ENCODE data around the gene EIF3B.
"Not testable (repeated sequence)": the region's sequence is repeated elsewhere in the genome, so short reads cannot be mapped to it uniquely, and the experiment has no call there.

The EIF3B gene

DNA sequence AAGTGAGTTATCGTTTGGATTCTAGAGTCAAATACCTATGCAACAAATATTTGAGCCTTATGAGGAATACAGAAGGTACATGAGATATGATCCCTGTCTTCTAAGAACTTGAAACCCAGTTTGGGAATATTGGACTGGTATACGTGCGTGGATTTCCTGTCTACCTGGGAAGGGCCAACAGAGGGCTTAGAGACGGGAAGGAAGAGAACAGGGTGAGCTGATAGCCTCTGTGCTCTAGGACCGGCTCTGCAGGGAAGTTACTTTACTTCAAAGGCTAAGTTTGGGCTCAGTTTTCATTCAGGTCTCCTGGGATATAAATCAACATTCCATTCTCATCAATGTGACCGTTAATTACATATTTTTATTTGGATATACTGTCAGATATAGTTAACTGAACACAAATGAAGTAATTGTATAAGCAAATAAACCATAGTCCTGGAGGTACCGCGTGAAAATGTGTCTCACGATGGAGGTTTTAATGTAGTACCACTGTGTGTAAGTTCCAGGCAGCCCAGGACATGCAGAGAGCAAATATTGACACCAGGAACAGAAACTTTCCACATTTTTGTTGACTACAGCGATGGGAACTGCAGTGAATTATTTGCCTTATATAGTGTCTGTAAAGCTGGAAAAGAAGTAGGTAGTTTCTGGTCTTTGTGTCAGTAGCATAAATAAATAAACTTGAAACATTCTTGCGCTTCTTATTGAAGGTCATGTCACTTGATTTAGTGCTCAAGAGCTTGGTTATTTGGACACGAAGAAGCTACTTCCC is 57.4 kb downstream of the EIF3B start:
- no peak for FAIRE-seq
- no peak for DNase-seq (ENCODE audit: insufficient read length, low spot score)
- no peak for TF ChIP-seq POLR2A (IDR thresholded peaks at IDR 0.05; ENCODE audit: low read depth, low read length)

DNA sequence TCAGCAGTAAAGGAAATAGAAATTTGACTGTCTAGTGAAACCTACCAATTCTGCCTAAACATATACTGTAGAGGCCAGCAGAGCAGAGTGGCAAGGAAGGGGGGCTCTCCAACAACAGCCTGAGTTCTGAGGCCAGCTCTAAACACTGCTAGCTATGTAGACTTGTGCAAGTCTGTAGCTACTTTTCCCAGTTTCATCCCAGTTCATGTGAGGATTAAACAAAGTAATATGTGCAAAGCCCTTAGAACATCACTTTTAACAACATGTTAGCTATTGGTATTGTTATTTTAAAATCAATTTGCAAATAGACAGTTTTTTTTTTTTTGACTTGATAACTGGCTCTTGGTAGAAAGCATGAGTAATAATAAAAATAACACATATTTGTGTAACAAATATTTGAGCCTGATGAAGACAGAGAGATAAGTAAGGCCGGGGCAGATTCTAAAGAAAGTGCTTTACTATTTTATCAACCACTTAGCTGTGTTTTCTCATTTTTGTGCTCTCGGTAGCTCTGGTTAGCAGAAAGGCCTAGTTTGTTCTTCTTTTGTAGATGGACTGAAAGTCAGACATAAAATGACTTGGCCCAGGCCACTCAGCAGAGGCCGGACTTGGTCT is 58.1 kb downstream of the EIF3B start:
- DNase-seq (ENCODE audit: insufficient read length, low spot score) (no peak), FAIRE-seq (no peak)
- TF ChIP-seq POLR2A (IDR thresholded peaks at IDR 0.05; ENCODE audit: low read depth, low read length) = no peak

DNA sequence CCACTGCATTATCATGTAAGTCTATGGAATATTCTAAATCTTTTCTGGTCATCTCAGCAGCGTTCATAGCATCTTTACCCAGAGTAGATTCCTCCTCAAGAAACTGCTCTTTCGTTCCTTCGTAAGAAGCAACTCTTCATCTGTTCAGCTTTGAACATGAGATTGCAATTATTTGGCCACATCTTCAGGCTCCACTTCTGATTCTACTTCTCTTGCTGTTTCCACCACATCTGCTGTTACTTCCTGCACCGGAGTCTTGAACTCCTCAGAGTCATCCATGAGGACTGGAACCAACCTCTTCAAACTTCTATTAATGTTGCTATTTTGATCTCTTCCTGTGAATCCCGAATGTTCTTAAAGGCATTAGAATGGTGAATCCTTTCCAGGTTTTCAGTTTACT is 61.4 kb downstream of the EIF3B start:
- no peak for TF ChIP-seq POLR2A (IDR thresholded peaks at IDR 0.05; ENCODE audit: low read depth, low read length)
- DNase-seq (ENCODE audit: insufficient read length, low spot score) (no peak), FAIRE-seq (no peak)

DNA sequence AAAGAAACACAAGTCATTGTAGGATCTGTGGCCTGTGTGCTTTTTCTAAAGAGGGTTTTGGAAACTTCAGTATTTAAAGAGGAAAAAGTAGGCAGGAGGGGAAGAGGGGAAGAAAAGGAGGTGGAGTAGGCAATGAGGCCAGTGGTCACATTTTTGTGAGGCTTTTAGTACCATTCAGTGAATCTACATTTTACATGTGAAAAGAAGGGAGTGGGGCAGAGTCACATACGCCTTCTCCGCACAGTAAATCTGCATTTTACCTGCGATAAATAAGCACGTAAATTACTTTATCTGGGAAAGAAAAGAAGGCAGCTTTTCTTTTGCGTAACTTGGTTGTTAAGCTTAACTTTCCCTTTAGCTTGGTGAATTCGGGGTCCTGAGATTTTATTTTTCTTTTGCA is 62.0 kb downstream of the EIF3B start:
- DNase-seq (ENCODE audit: insufficient read length, low spot score) (no peak), FAIRE-seq (no peak)
- TF ChIP-seq POLR2A (IDR thresholded peaks at IDR 0.05; ENCODE audit: low read depth, low read length) = no peak

DNA sequence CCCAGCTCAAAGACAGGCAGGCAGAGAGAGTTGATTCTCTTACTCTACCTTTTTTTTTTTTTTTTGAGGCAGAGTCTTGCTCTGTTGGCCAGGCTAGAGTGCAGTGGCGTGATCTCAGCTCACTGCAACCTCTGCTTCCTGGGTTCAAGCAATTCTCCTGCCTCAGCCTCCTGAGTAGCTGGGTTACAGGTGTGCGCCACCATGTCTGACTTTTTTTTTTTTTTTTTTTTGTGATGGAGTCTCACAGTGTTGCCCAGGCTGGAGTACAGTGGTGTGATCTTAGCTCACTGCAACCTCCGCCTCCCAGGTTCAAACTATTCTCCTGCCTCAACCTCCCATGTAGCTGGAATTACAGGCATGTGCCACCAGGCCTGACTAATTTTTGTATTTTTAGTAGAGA is 62.6 kb downstream of the EIF3B start:
- DNase-seq (ENCODE audit: insufficient read length, low spot score); FAIRE-seq: not testable (repeated sequence)

DNA sequence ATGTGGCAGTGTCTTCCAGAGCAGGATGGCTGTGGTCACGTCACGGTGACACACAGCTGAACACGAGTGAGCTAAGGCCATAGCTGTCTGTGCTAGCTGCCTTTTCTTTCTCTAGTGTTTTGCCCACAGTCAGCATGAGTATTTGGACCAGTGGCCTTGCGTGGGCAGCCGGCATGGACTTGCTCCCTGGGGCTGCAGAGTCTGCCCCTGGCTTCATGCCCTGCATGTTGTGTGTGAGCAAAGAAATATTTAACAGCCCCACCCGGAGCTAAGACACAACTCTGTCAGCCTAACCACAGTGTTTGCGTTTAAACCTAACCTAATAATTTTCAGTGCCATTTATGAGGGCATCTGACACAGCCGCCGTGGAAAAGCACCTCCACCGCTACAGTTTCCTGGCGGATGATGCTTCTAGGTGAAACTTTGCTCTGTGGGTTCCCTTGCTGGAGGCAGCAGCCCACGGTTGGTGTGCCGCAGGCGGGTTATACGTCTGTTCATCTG is 63.4 kb downstream of the EIF3B start:
- no peak for TF ChIP-seq POLR2A (IDR thresholded peaks at IDR 0.05; ENCODE audit: low read depth, low read length)
- DNase-seq (ENCODE audit: insufficient read length, low spot score) (no peak), FAIRE-seq (no peak)

DNA sequence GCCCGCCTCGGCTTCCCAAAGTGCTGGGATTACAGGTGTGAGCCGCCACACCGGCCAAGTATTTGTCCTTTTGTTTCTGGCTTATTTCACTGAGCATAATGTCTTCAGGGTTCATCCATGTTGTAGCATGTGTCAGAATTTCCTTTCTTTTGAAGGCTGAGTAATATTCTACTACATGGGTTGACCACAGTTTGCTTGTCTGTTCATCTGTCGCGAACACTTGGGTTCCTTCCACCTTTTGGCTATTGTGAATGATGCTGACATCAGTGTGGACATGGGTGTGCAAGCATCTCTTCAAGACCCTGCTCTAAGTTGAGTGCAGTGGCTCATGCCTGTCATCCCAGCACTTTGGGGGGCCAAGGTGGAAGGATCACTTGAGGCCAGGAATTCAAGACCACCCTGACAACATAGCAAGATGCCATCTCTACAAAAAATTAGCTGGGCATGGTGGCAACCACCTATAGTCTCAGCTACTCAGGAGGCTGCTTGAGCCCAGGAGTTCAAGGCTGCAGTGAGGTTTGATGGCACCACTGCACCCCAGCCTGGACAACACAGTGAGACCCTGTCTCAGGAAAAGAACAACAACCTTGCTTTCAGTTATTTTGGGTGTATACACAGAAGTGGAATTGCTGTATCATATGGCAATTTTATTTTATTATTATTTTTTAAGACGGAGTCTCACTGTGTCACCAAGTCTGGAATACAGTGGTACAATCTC is 65.7 kb downstream of the EIF3B start:
- FAIRE-seq (no peak), DNase-seq (ENCODE audit: insufficient read length, low spot score) (no peak)
- TF ChIP-seq POLR2A (IDR thresholded peaks at IDR 0.05; ENCODE audit: low read depth, low read length) = no peak

DNA sequence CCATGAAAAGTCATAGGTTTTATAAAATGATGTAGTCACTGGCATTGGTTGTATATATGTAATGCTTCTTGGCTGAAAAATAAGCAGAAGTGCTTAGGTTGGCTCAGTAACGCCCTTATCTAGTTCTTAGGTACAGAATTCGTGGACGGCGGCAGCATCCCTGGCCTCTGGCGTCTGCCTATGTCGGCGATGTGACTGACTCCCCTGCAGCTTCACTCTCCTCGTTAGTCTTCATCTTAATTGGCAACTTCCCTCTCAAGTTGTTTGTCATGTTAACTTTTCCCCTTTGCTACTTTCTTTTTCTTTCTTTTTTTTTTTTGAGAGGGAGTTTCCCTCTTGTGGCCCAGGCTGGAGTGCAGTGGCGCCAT is 67.3 kb downstream of the EIF3B start:
- no peak for TF ChIP-seq POLR2A (IDR thresholded peaks at IDR 0.05; ENCODE audit: low read depth, low read length)
- FAIRE-seq (no peak), DNase-seq (ENCODE audit: insufficient read length, low spot score) (no peak)

DNA sequence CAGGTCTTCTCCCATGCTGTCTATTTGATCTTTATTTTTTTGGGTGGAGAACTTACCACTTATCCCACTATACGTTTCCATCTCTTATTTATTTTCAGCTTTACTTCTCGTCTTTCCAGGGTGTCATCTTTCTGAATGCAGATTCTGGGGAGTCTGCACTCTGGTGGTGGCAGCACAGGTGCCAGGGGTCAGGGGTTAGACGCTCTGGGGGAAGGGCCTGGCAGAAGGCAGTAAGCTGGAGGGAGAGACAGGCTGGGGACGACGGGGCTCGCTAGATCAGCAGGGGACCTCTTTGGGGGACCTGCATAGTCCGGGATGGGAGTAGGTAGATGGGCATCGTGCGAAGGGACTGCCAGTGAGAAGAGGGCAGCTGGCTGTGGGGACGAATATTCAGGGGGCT is 71.1 kb downstream of the EIF3B start:
- TF ChIP-seq POLR2A (IDR thresholded peaks at IDR 0.05; ENCODE audit: low read depth, low read length) = no peak
- DNase-seq (ENCODE audit: insufficient read length, low spot score) (no peak), FAIRE-seq (no peak)
